OCI-LY7 (cell line): ENCODE data around the gene MYRIP. TPM values are rescaled to one million over a fixed set of nuclear protein-coding genes. Genes with fewer than 3 reads are reported as not detected.

Experiments used
- BruUV-seq: library from RNA; stranded (reverse); fragments of 400-500 nt; replicated peaks from 2 replicates; lab custom pipeline; 2021; lab: Mats Ljungman, UMichigan
- CTCF ChIA-PET: fragments of 300-600 bp; sonication (Branson Sonifier 250); formaldehyde crosslinking; loops from one replicate; lab custom pipeline; 2022; ENCODE audit warnings: antibody characterized with exemption; ENCODE audit not compliant: unreplicated experiment; lab: Charles Lee
- POLR2A ChIA-PET: fragments of 300-600 bp; sonication (Branson Sonifier 250); formaldehyde crosslinking; loops from one replicate; lab custom pipeline; 2022; ENCODE audit warnings: antibody characterized with exemption; lab: Charles Lee
- DNase-seq: peaks from one replicate; pipeline ENCODE4 v3.0.0-alpha.2; 2015; ENCODE audit warnings: low spot score
- H2AFZ ChIP-seq: fragments of 200-600 bp; sonication (generic), shearing (Covaris generic); 2 replicates; pipeline ENCODE4 v1.6.1; 2014; ENCODE audit warnings: mild to moderate bottlenecking, antibody characterized with exemption, low read length, moderate library complexity
- H3K27ac ChIP-seq: fragments of 200-600 bp; sonication (generic); 2 replicates; pipeline ENCODE4 v1.5.1; 2014; ENCODE audit warnings: mixed run types, low read depth, mild to moderate bottlenecking, moderate library complexity, low read length, inconsistent platforms; ENCODE audit not compliant: poor library complexity, severe bottlenecking
- H3K36me3 ChIP-seq: fragments of 200-600 bp; sonication (generic); 2 replicates; pipeline ENCODE4 v1.6.1; 2014; ENCODE audit warnings: mild to moderate bottlenecking, antibody characterized with exemption, low read length, moderate library complexity, mixed read lengths; ENCODE audit not compliant: insufficient read depth
- H3K4me1 ChIP-seq: fragments of 200-600 bp; sonication (generic); 2 replicates; pipeline ENCODE4 v1.5.1; 2014; ENCODE audit warnings: mild to moderate bottlenecking, low read length; ENCODE audit not compliant: insufficient read depth, poor library complexity, severe bottlenecking
- H3K4me2 ChIP-seq: fragments of 200-600 bp; sonication (generic); 2 replicates; pipeline ENCODE4 v1.6.1; 2014; ENCODE audit warnings: mild to moderate bottlenecking, low read length
- H3K4me3 ChIP-seq: fragments of 200-600 bp; sonication (generic); 2 replicates; pipeline ENCODE4 v1.5.1; 2014; ENCODE audit warnings: mild to moderate bottlenecking, low read depth, low read length; ENCODE audit not compliant: poor library complexity, severe bottlenecking
- H3K79me2 ChIP-seq: fragments of 200-600 bp; sonication (generic); 2 replicates; pipeline ENCODE4 v1.6.1; 2016; ENCODE audit warnings: low read depth, mild to moderate bottlenecking, low read length, moderate library complexity, mixed read lengths; ENCODE audit not compliant: insufficient read depth
- H3K9me2 ChIP-seq: fragments of 200-600 bp; sonication (generic); 2 replicates; pipeline ENCODE4 v1.6.1; 2016; ENCODE audit warnings: mild to moderate bottlenecking, low read length, mixed read lengths; ENCODE audit not compliant: insufficient read depth
- H3K9me3 ChIP-seq: fragments of 200-600 bp; sonication (generic); 2 replicates; pipeline ENCODE4 v1.6.1; 2014; ENCODE audit warnings: mild to moderate bottlenecking, mixed run types, low read length, mixed read lengths
- H4K20me1 ChIP-seq: fragments of 200-600 bp; sonication (generic); 2 replicates; pipeline ENCODE4 v1.6.1; 2014; ENCODE audit warnings: mild to moderate bottlenecking, antibody characterized with exemption, low read length, moderate library complexity, mixed read lengths; ENCODE audit not compliant: insufficient read depth
- CTCF ChIP-seq: fragments of 200-600 bp; sonication (generic); conservative IDR thresholded peaks from 2 replicates; pipeline ENCODE4 v1.5.1; 2014; ENCODE audit warnings: mild to moderate bottlenecking, antibody characterized with exemption, low read length, moderate library complexity, mixed read lengths
- EZH2phosphoT487 ChIP-seq: fragments of 200-600 bp; sonication (generic); IDR thresholded peaks from 2 replicates; pipeline ENCODE4 v1.6.1; 2018; ENCODE audit warnings: low read depth, borderline replicate concordance, mild to moderate bottlenecking, mixed run types, antibody characterized with exemption, low read length, moderate library complexity, mixed read lengths
- intact Hi-C: fragments of 100-400 bp; cut with micrococcal nuclease; formaldehyde crosslinking; loops from one replicate; pipeline ENCODE4 v1.10.0; 2022; ENCODE audit not compliant: unreplicated experiment
- total RNA-seq, 2 experiments: library from RNA; depleted of rRNA in 1 of 2; stranded (reverse); fragments of >200 nt in 1 of 2; shearing (Covaris generic) in 1 of 2; gene quantifications; 2 replicates each; pipeline ENCODE4 v1.2.3, GENCODE V29; 2014 to 2022

The MYRIP gene
- total RNA-seq, 2 experiments from 2014 or later: not detected

- H4K20me1 ChIP-seq: no peaks in the 10 kb centered on the region
- no peak overlapping the region for H3K4me3 ChIP-seq
- no peaks in the 10 kb centered on the region for H3K9me3 ChIP-seq
- H2AFZ ChIP-seq: no peak overlapping the region
- no peaks in the 10 kb centered on the region for H3K9me2 ChIP-seq
- BruUV-seq: no TSS peak
- ChIA-PET CTCF (no interaction called here), POLR2A (no interaction called here)
- no peak overlapping the region for H3K27ac ChIP-seq
- DNase-seq: no peak
- H3K4me2 ChIP-seq: no peak overlapping the region
- H3K79me2 ChIP-seq: no peaks in the 10 kb centered on the region
- no peaks in the 10 kb centered on the region for H3K36me3 ChIP-seq
- intact Hi-C loops: no loop called here
- TF ChIP-seq EZH2phosphoT487 (no peak), CTCF (no peak)
- no peaks in the 10 kb centered on the region for H3K4me1 ChIP-seq
These were observed 246.0 kb downstream of the MYRIP start for GRCh38 chr3:40055361-40055760.

- Histone ChIP-seq H3K9me3 (no peaks in the 10 kb centered on the region), H3K36me3 (no peaks in the 10 kb centered on the region), H3K4me3 (no peak overlapping the region), H4K20me1 (no peaks in the 10 kb centered on the region), H3K9me2 (no peaks in the 10 kb centered on the region), H3K27ac (no peak overlapping the region), H3K79me2 (no peaks in the 10 kb centered on the region), H3K4me1 (no peaks in the 10 kb centered on the region), H3K4me2 (no peak overlapping the region), H2AFZ (no peak overlapping the region)
- ChIA-PET CTCF (no interaction called here), POLR2A (no interaction called here)
- no peak for DNase-seq
- intact Hi-C loops: no loop called here
- TF ChIP-seq EZH2phosphoT487 (no peak), CTCF (no peak)
- no TSS peak for BruUV-seq
These were observed 246.5 kb downstream of the MYRIP start for GRCh38 chr3:40055956-40056355.

- Histone ChIP-seq H4K20me1 (no peaks in the 10 kb centered on the region), H3K36me3 (no peaks in the 10 kb centered on the region), H3K4me3 (no peak overlapping the region), H3K4me2 (no peak overlapping the region), H3K79me2 (no peaks in the 10 kb centered on the region), H3K9me2 (no peaks in the 10 kb centered on the region), H2AFZ (no peak overlapping the region), H3K27ac (no peak overlapping the region), H3K4me1 (no peaks in the 10 kb centered on the region), H3K9me3 (no peaks in the 10 kb centered on the region)
- CTCF ChIA-PET: no interaction called here
- TF ChIP-seq CTCF (no peak), EZH2phosphoT487 (no peak)
- DNase-seq: no peak
- intact Hi-C loops: no loop called here
- POLR2A ChIA-PET: no interaction called here
- no TSS peak for BruUV-seq
These were observed 247.7 kb downstream of the MYRIP start for GRCh38 chr3:40057077-40057476.
